Activated T-helper 1 cell treated with anti-CD3 and anti-CD28 coated beads, Interleukin-12 subunit alpha, Interleukin-12 subunit beta, Interleukin-2, Interleukin-4 antibody, amounts not matched to agents 30 ng/mL and 10 ng/mL and 1 ng/mL, durations not matched to agents 14 hours and 24 hours and 36 hours (primary cell): ENCODE measurements around the gene PUM1. TPM values are rescaled to one million over a fixed set of nuclear protein-coding genes. Genes with fewer than 3 reads are reported as not detected.
"Not testable (repeated sequence)": the region's sequence is repeated elsewhere in the genome, so short reads cannot be mapped to it uniquely, and the experiment has no call there.

ENCODE experiments used
- DNase-seq: peaks from one replicate; pipeline ENCODE4 v3.0.0; 2021; ENCODE audit warnings: low spot score
- H3K27ac Mint-ChIP-seq: one replicate; pipeline ENCODE4 v1.8.0; 2021; ENCODE audit warnings: mild to moderate bottlenecking, mixed read lengths
- H3K27me3 Mint-ChIP-seq: one replicate; pipeline ENCODE4 v1.8.0; 2022; ENCODE audit warnings: mild to moderate bottlenecking, moderate library complexity, mixed read lengths; ENCODE audit not compliant: insufficient read depth
- H3K36me3 Mint-ChIP-seq: one replicate; pipeline ENCODE4 v1.8.0; 2021; ENCODE audit warnings: low read depth, mixed read lengths
- H3K4me1 Mint-ChIP-seq: one replicate; pipeline ENCODE4 v1.8.0; 2021; ENCODE audit warnings: low read depth, mixed read lengths
- H3K4me3 Mint-ChIP-seq: one replicate; pipeline ENCODE4 v1.8.0; 2021; ENCODE audit warnings: mild to moderate bottlenecking, moderate library complexity, mixed read lengths
- H3K9me3 Mint-ChIP-seq: one replicate; pipeline ENCODE4 v1.8.0; 2021; ENCODE audit warnings: mixed read lengths
- intact Hi-C: fragments of 100-400 bp; cut with micrococcal nuclease; formaldehyde crosslinking; loops from one replicate; pipeline ENCODE4 v1.15.1; 2024
- total RNA-seq: library from RNA; stranded (reverse); gene quantifications from 2 replicates; pipeline ENCODE4 v1.2.3, GENCODE V29; 2022

PUM1 gene
- total RNA-seq, 1 donor from 2014 or later, result 130 TPM

- Mint-ChIP-seq H3K27me3 (no peaks in the 10 kb centered on the region), H3K4me1 (no peaks in the 10 kb centered on the region), H3K36me3 (no peaks in the 10 kb centered on the region), H3K27ac (no peak overlapping the region), H3K9me3 (no peaks in the 10 kb centered on the region), H3K4me3 (no peak overlapping the region)
- DNase-seq, result no peak
- intact Hi-C loops, result loop anchor here (10.0 kb wide), 1 partner anchor 60 kb away; no protein-coding TSS in a partner anchor
Measured at GRCh38 chr1:31084782-31085569, 19.5 kb upstream of the PUM1 start.

DNA sequence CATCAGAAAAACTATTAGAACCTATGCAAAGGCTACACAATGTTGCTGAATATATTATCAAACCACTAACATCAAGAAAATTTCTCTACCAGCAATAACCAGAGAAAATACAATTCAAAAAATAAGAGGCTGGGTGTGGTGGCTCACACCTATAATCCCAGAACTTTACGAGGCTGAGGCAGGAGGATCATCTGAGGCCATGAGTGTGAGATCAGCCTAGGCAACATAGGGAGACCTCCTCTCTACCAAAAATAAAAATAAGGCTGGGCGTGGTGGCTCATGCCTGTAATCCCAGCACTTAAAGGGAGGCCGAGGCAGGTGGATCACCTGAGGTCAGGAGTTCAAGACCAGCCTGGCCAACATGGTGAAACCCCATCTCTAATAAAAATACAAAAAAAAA lies 16.9 kb upstream of the PUM1 start:
- intact Hi-C loops, result loop anchor here (10.0 kb wide), 1 partner anchor 62 kb away; no protein-coding TSS in a partner anchor
- H3K36me3 Mint-ChIP-seq, result no peaks in the 10 kb centered on the region
- H3K9me3 Mint-ChIP-seq, result no peaks in the 10 kb centered on the region
- H3K4me3 Mint-ChIP-seq, result no peak overlapping the region
- peaks cover 4% of the 10 kb centered on the region for H3K27me3 Mint-ChIP-seq
- no peak for DNase-seq
- H3K27ac Mint-ChIP-seq, result no peak overlapping the region
- no peaks in the 10 kb centered on the region for H3K4me1 Mint-ChIP-seq

DNA sequence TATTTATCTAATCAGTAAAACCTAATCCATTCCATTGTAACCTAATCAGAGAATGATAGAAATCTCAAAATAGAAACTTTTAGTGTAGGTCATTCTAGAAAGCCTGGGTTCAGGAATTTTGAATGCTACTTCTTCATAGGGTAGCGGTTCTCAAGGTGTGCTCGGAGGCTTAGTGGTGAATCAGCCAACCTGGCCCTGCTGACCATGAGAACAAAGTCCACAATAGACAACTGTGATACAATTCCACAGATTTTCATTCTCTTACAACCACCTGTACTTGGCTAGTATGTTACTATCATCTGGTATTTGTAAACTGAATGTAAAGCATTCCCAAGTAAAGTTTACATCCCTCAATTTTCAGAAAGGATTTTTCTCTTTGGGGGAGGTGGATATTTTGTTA lies 7.5 kb upstream of the PUM1 start:
- Mint-ChIP-seq H3K36me3 (no peaks in the 10 kb centered on the region), H3K4me3 (no peak overlapping the region), H3K9me3 (no peaks in the 10 kb centered on the region), H3K4me1 (no peaks in the 10 kb centered on the region), H3K27me3 (peaks cover 3% of the 10 kb centered on the region), H3K27ac (no peak overlapping the region)
- intact Hi-C loops, result no loop called here
- no peak for DNase-seq

DNA sequence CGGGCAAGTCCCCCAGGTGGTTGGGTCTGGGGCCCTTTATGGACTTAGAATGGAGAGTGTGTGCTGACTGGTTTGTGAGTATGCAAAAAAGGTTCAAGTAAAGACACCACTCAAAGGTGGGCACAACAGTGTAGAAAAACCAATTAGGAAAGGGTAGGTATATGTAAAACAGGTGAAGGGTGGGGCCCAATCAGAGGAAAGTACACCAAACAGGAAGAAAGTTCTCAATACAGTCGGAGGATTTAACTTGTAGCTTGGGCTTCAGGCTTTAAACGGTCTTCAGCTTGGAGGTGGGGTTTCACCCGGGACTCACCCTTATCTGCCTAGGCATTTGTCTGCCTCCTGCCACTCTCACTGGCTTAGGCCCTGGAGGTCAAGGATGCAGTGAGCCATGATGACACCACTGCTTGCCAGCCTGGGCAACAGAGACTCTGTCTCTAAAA lies 6.8 kb upstream of the PUM1 start:
- intact Hi-C loops, result no loop called here
- H3K36me3 Mint-ChIP-seq, result no peaks in the 10 kb centered on the region
- no peak for DNase-seq
- no peaks in the 10 kb centered on the region for H3K9me3 Mint-ChIP-seq
- no peak overlapping the region for H3K27ac Mint-ChIP-seq
- H3K27me3 Mint-ChIP-seq, result peaks cover 2% of the 10 kb centered on the region
- no peak overlapping the region for H3K4me3 Mint-ChIP-seq
- no peaks in the 10 kb centered on the region for H3K4me1 Mint-ChIP-seq

DNA sequence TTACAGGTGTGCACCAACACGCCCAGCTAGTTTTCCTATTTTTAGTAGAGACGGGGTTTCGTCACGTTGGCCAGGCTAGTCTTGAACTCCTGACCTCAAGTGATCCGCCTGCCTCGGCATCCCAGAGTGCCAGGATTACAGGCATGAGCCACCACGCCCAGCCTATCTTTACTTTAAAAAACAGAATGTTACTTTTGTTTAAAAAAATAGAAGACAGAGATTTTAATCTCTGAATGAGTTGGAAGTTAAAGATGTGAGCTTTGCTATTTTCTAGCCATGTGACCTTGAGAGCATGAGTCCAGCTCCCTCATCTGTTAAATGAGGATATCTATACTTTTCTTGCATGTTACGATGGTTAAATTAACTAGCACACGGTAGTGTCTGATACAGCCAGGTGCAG lies 3.9 kb upstream of the PUM1 start:
- Mint-ChIP-seq H3K27ac (no peak overlapping the region), H3K36me3 (peaks cover 5% of the 10 kb centered on the region), H3K9me3 (no peaks in the 10 kb centered on the region), H3K27me3 (peaks cover 2% of the 10 kb centered on the region), H3K4me3 (no peak overlapping the region), H3K4me1 (peaks cover 7% of the 10 kb centered on the region)
- DNase-seq, result no peak
- intact Hi-C loops, result loop anchor here (10.0 kb wide), 2 partner anchors 575 to 715 kb away; partner anchors contain the start of gene PEF1

- peak; percentile 11 for DNase-seq
- Mint-ChIP-seq H3K4me1 (peaks cover 35% of the 10 kb centered on the region), H3K9me3 (no peaks in the 10 kb centered on the region), H3K4me3 (peak overlapping the region; percentile 99), H3K27me3 (no peaks in the 10 kb centered on the region), H3K36me3 (peaks cover 15% of the 10 kb centered on the region), H3K27ac (peak overlapping the region; percentile 98)
- intact Hi-C loops, result loop anchor here (1.0 to 10.0 kb wide), 6 partner anchors 11 to 720 kb away; partner anchors contain the start of genes PEF1, SNRNP40 and ZCCHC17
Measured at GRCh38 chr1:31064718-31065309, 703 bp downstream of the PUM1 start.

DNA sequence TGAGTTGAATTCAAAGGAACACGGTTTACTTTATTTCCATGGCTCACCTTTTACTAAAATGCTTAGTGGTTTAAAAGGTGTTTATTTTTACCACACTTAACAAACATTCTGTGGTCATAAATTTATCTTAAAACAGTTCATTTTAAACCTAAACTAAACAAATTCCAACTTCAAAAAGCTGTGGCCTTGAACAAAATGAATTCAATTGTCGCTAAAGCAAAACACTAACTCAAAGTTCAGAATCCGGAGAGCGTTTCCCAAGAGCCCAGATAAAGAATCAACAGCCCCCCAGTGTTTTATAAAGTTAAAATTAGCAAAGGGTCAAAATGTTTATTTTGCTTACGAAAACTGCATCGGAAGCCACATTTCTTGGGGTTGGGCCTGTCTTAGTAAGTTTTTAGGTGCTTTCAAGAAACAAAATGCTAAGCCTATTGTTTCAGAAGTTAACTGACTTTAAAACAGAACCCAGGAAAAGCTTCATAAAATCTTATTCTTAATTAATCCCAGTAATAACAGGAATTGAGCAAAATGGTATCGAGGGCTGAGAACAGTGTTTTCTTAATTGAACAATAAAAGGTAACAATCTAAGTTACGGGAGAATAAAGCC lies 1.3 kb downstream of the PUM1 start:
- H3K4me1 Mint-ChIP-seq, result peaks cover 38% of the 10 kb centered on the region
- peak overlapping the region; percentile 99 for H3K4me3 Mint-ChIP-seq
- intact Hi-C loops, result loop anchor here (2.0 to 10.0 kb wide), 3 partner anchors 233 to 721 kb away; partner anchors contain the start of genes PEF1, SNRNP40 and ZCCHC17
- no peaks in the 10 kb centered on the region for H3K9me3 Mint-ChIP-seq
- peaks cover 18% of the 10 kb centered on the region for H3K36me3 Mint-ChIP-seq
- DNase-seq, result no peak
- peak overlapping the region; percentile 98 for H3K27ac Mint-ChIP-seq
- no peaks in the 10 kb centered on the region for H3K27me3 Mint-ChIP-seq

DNA sequence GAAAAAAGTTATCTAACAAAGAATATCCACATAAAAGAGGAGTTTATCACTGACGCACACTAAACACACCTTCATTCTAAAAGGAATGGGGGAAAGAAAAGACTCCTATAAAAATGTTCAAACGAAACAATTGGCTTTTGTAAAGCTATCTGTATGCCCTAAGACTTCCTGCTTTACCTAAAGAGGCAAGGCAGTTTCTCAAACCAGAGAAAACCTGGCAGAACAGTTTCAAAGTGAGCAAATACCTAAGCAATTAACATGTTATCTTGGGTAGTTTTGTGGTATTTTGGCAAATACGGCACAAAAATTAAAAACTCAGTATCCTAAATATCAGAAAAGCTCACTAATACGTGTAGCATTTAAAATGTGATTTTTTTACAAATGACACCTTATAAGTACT lies 1.9 kb downstream of the PUM1 start:
- Mint-ChIP-seq H3K27me3 (no peaks in the 10 kb centered on the region), H3K9me3 (no peaks in the 10 kb centered on the region), H3K4me3 (peak overlapping the region; percentile 99), H3K27ac (peak overlapping the region; percentile 53), H3K4me1 (peaks cover 43% of the 10 kb centered on the region), H3K36me3 (peaks cover 23% of the 10 kb centered on the region)
- no peak for DNase-seq
- intact Hi-C loops, result loop anchor here (2.0 to 10.0 kb wide), 3 partner anchors 233 to 721 kb away; partner anchors contain the start of genes PEF1, SNRNP40 and ZCCHC17

GRCh38 chr1:31062867-31063380 lies 2.6 kb downstream of the PUM1 start:
- Mint-ChIP-seq H3K27ac (peak overlapping the region; percentile 70), H3K36me3 (peaks cover 30% of the 10 kb centered on the region), H3K4me1 (peaks cover 49% of the 10 kb centered on the region), H3K9me3 (no peaks in the 10 kb centered on the region), H3K4me3 (peak overlapping the region; percentile 99), H3K27me3 (no peaks in the 10 kb centered on the region)
- no peak for DNase-seq
- intact Hi-C loops, result loop anchor here (10.0 kb wide), 2 partner anchors 582 to 722 kb away; partner anchors contain the start of gene PEF1

DNA sequence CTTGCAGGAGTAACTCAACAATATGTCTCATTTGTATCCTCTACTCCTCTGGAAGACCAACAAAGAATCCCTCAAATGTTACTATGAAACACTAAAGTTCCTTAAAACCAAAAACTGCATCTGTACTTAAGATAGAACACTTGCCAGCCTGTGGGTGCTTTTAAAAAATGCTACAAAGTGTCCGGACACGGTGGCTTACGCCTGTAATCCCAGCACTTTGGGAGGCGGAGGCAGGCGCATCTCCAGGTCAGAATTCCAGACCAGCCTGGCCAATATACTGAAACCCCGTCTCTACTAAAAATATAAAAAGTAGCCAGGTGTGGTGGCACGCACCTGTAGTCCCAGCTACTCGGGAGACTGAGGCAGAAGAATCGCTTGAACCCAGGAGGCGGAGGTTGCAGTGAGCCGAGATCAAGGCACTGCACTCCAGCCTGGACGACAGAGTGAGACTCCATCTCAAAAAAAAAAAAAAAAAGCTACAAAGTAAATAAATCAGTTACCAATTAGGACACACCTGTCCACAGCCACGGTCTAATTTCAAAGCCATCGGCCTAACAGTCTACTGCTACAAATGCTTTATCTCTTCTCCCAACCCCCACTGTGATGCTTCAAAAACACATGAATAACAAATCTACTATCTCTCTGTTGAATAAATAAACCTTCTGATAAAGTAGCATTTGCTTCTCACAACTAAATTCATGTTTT lies 3.2 kb downstream of the PUM1 start:
- not testable (repeated sequence) for H3K27me3 Mint-ChIP-seq

GRCh38 chr1:31058012-31058411 lies 7.5 kb downstream of the PUM1 start:
- no peak for DNase-seq
- Mint-ChIP-seq H3K27me3 (no peaks in the 10 kb centered on the region), H3K4me1 (peaks cover 54% of the 10 kb centered on the region), H3K4me3 (peak overlapping the region; percentile 3), H3K9me3 (no peaks in the 10 kb centered on the region), H3K36me3 (peaks cover 36% of the 10 kb centered on the region), H3K27ac (no peak overlapping the region)
- intact Hi-C loops, result no loop called here

More for the DNA sequence above, 3.2 kb downstream of the PUM1 start:
- Mint-ChIP-seq H3K4me1 (peaks cover 53% of the 10 kb centered on the region), H3K27ac (peak overlapping the region; percentile 70), H3K4me3 (peak overlapping the region; percentile 99), H3K36me3 (peaks cover 34% of the 10 kb centered on the region)
- H3K9me3 Mint-ChIP-seq, DNase-seq: not testable (repeated sequence)
- intact Hi-C loops, result loop anchor here (10.0 kb wide), 2 partner anchors 582 to 722 kb away; partner anchors contain the start of gene PEF1

DNA sequence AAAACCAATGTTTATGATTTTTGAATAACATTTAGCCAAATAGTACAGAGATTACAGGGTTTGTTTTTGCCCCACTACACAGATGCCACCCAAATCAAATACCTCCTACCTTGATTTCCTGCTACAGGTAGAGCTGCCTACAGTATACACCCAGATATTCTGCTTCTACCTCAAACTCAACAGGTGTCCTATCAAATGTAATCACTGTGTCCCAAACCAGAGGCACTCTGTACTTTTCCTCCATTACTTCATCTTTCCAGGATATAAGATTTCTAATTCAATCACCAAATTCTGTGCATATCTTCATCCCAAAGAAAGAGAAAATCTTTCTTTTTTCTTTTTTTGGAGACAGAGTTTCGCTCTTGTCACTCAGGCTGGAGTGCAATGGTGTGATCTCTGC lies 9.6 kb downstream of the PUM1 start:
- peaks cover 36% of the 10 kb centered on the region for H3K36me3 Mint-ChIP-seq
- H3K4me3 Mint-ChIP-seq, result no peak overlapping the region
- no peaks in the 10 kb centered on the region for H3K9me3 Mint-ChIP-seq
- H3K27me3 Mint-ChIP-seq, result no peaks in the 10 kb centered on the region
- H3K4me1 Mint-ChIP-seq, result peaks cover 44% of the 10 kb centered on the region
- DNase-seq, result no peak
- H3K27ac Mint-ChIP-seq, result peak overlapping the region; percentile 89
- intact Hi-C loops, result loop anchor here (2.0 kb wide), 1 partner anchor 19 kb away; no protein-coding TSS in a partner anchor
